ENCODE measurements around the gene WDFY2. TPM values are rescaled to one million over a fixed set of nuclear protein-coding genes. Genes with fewer than 3 reads are reported as not detected.

The WDFY2 gene
- total and polyA plus RNA-seq, 2 experiments from 2014 or later = 11.4 to 24.0 TPM

GRCh38 chr13:51644654-51645053 lies 60.4 kb downstream of the WDFY2 start:
- Histone ChIP-seq H4K20me1 (replicated peaks; ENCODE audit: insufficient read depth) (no peaks in the 10 kb centered on the region), H3K4me2 (peak overlapping the region; percentile 59), H3K36me3 (ENCODE audit: insufficient read depth) (no peaks in the 10 kb centered on the region), H3K4me3 (peak overlapping the region; percentile 24), H2AFZ (no peak overlapping the region), H3K27ac (ENCODE audit: low read depth) (peak overlapping the region; percentile 91), H3K9me2 (ENCODE audit: insufficient read depth) (no peaks in the 10 kb centered on the region), H3F3A (replicated peaks; ENCODE audit: low read depth) (no peaks in the 10 kb centered on the region), H3K79me2 (replicated peaks; ENCODE audit: insufficient read depth) (peaks cover 91% of the 10 kb centered on the region), H3K27me3 (ENCODE audit: insufficient read depth) (no peaks in the 10 kb centered on the region), H3K4me1 (ENCODE audit: insufficient read depth) (peaks cover 47% of the 10 kb centered on the region)
- no peak for ATAC-seq
- peaks cover 51% of the 10 kb centered on the region for H3K4me1 Mint-ChIP-seq
- TF ChIP-seq CREB1 (CRISPR knock-in tag; IDR thresholded peaks at IDR 0.05; ENCODE audit: low read depth) = no peak
- TF ChIP-seq ETS1 (IDR thresholded peaks at IDR 0.05) = no peak
- TF ChIP-seq CTCF (conservative IDR thresholded peaks at IDR 0.05; ENCODE audit: low read depth in 2 of 2) = no peak
- TF ChIP-seq STAT1 (IDR thresholded peaks at IDR 0.05; ENCODE audit: unreplicated experiment) = no peak
- TF ChIP-seq ZNF114 (CRISPR knock-in tag; IDR thresholded peaks at IDR 0.05) = no peak
- TF ChIP-seq NANOG (IDR thresholded peaks at IDR 0.05; ENCODE audit: borderline replicate concordance) = no peak
- no peak for TF ChIP-seq ZNF462 (CRISPR knock-in tag; IDR thresholded peaks at IDR 0.05)
- TF ChIP-seq JUNB (IDR thresholded peaks at IDR 0.05; ENCODE audit: unreplicated experiment) = no peak
- TF ChIP-seq ZNF331 (CRISPR knock-in tag; IDR thresholded peaks at IDR 0.05; ENCODE audit: low read depth) = no peak
- TF ChIP-seq REST (IDR thresholded peaks at IDR 0.05; ENCODE audit: unreplicated experiment) = no peak
- TF ChIP-seq EZH2 (IDR thresholded peaks at IDR 0.05; ENCODE audit: low read depth, unreplicated experiment) = no peak
- TF ChIP-seq EZH2phosphoT487 (IDR thresholded peaks at IDR 0.05; ENCODE audit: unreplicated experiment) = no peak
- no peak for TF ChIP-seq POLR2AphosphoS5 (IDR thresholded peaks at IDR 0.05; ENCODE audit: low read depth)
- H3K36me3 Mint-ChIP-seq (ENCODE audit: low read depth) = peaks cover 9% of the 10 kb centered on the region; the same call in 2 of the 3 replicates
- DNase-seq (ENCODE audit: low spot score) = no peak
- H3K9me3 Mint-ChIP-seq = no peaks in the 10 kb centered on the region; the same call in 2 of the 3 replicates
- H3K4me3 Mint-ChIP-seq = 0 out of 3 replicates have a peak overlapping the region, but pooled peaks have one; percentile 17
- peak overlapping the region; percentile 93 for H3K27ac Mint-ChIP-seq
- peaks cover 3% of the 10 kb centered on the region for H3K27me3 Mint-ChIP-seq (ENCODE audit: insufficient read depth, low read depth, poor library complexity)
